Thyroid gland (tissue), 4 donors: ENCODE data around the gene TOGARAM2. TPM values are rescaled to one million over a fixed set of nuclear protein-coding genes. Genes with fewer than 3 reads are reported as not detected.

Experiments
- DNase-seq, 2 donors: peaks; one replicate each; pipeline ENCODE4 v3.0.0-alpha.2; 2019
- H3K27ac ChIP-seq, 3 donors: fragments of 200-600 bp; sonication (generic); 1 replicate in 2 of 3; 2 replicates in 1 of 3; pipeline ENCODE4 v1.5.1; 2016 to 2019; ENCODE audit warnings: mild to moderate bottlenecking in 1 of 3, moderate library complexity in 1 of 3
- H3K27me3 ChIP-seq: fragments of 200-600 bp; sonication (generic); one replicate; pipeline ENCODE4 v1.5.1; 2019
- H3K36me3 ChIP-seq, 2 donors: fragments of 200-600 bp; sonication (generic); one replicate each; pipeline ENCODE4 v1.5.1; 2016 to 2019
- H3K4me1 ChIP-seq, 2 donors: fragments of 200-600 bp; sonication (generic); one replicate each; pipeline ENCODE4 v1.5.1; 2017 to 2019
- H3K4me3 ChIP-seq, 3 donors: fragments of 200-600 bp; sonication (generic); replicated peaks in 1 of 3; 1 replicate in 2 of 3; 2 replicates in 1 of 3; pipeline ENCODE4 v1.5.1; 2016; ENCODE audit warnings: mild to moderate bottlenecking in 1 of 3
- H3K9me3 ChIP-seq: fragments of 200-600 bp; sonication (generic); one replicate; pipeline ENCODE4 v1.5.1; 2017
- POLR2A ChIP-seq, 2 donors: fragments of 450-650 bp; IDR thresholded peaks; one replicate each; pipeline ENCODE4 v1.6.1; 2017; ENCODE audit warnings: antibody characterized with exemption in 2 of 2, mild to moderate bottlenecking in 2 of 2, moderate library complexity in 1 of 2
- WGBS, 2 donors: methylation state at CpG; one replicate each; pipeline ENCODE4 v1.1.5; 2017; 5-methylcytosine and 5-hydroxymethylcytosine counted together
- intact Hi-C: fragments of 100-400 bp; cut with DNase I; formaldehyde crosslinking; loops from one replicate; pipeline ENCODE4 v1.15.1; 2023
- total RNA-seq, 4 donors: library from RNA; depleted of rRNA; stranded (reverse); fragments of >200 nt; gene quantifications; one replicate each; pipeline ENCODE4 v1.2.3, GENCODE V29; 2016
- TF ChIP-seq, protein P1 (sequence below), 6 experiments: fragments of 200-600 bp in 3 of 6; fragments of 450-650 bp in 3 of 6; sonication (generic) in 3 of 6; IDR thresholded peaks; one replicate each; pipeline ENCODE4 v1.5.1; 2016 to 2019; ENCODE audit warnings: antibody characterized with exemption in 6 of 6, mild to moderate bottlenecking in 2 of 6, inconsistent platforms in 1 of 6, moderate library complexity in 1 of 6

Gene TOGARAM2
- total RNA-seq, 4 donors from 2014 or later: under 0.01 to 0.78 (median 0.35) TPM

GRCh38 chr2:29033172-29033571 lies 52.1 kb downstream of the TOGARAM2 start:
- intact Hi-C loops: no loop called here
- DNase-seq: peak; percentile 14 to 25
- H3K27ac ChIP-seq: no peak overlapping the region
- no peaks in the 10 kb centered on the region for H3K9me3 ChIP-seq
- no peaks in the 10 kb centered on the region for H3K27me3 ChIP-seq
- TF ChIP-seq POLR2A (IDR thresholded peaks at IDR 0.05): no peak
- TF ChIP-seq, protein P1, sequence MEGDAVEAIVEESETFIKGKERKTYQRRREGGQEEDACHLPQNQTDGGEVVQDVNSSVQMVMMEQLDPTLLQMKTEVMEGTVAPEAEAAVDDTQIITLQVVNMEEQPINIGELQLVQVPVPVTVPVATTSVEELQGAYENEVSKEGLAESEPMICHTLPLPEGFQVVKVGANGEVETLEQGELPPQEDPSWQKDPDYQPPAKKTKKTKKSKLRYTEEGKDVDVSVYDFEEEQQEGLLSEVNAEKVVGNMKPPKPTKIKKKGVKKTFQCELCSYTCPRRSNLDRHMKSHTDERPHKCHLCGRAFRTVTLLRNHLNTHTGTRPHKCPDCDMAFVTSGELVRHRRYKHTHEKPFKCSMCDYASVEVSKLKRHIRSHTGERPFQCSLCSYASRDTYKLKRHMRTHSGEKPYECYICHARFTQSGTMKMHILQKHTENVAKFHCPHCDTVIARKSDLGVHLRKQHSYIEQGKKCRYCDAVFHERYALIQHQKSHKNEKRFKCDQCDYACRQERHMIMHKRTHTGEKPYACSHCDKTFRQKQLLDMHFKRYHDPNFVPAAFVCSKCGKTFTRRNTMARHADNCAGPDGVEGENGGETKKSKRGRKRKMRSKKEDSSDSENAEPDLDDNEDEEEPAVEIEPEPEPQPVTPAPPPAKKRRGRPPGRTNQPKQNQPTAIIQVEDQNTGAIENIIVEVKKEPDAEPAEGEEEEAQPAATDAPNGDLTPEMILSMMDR (IDR thresholded peaks at IDR 0.05): no peak
- WGBS, 2 donors: 26 to 57% methylated on average over 2 of the region's 2 CpGs
- H3K4me1 ChIP-seq: peaks cover 3 to 12% of the 10 kb centered on the region in 2 donors
- H3K36me3 ChIP-seq: no peaks in the 10 kb centered on the region
- H3K4me3 ChIP-seq: no peak overlapping the region

GRCh38 chr2:29033656-29034055 lies 52.6 kb downstream of the TOGARAM2 start:
- intact Hi-C loops: no loop called here
- no peak for DNase-seq
- TF ChIP-seq, protein P1 (IDR thresholded peaks at IDR 0.05): no peak
- TF ChIP-seq POLR2A (IDR thresholded peaks at IDR 0.05): no peak
- no peaks in the 10 kb centered on the region for H3K9me3 ChIP-seq
- H3K36me3 ChIP-seq: no peaks in the 10 kb centered on the region
- 71 to 82% methylated on average over 6 of the region's 6 CpGs for WGBS, 2 donors
- H3K27me3 ChIP-seq: no peaks in the 10 kb centered on the region
- peaks cover 3 to 12% of the 10 kb centered on the region in 2 donors for H3K4me1 ChIP-seq
- H3K27ac ChIP-seq: no peak overlapping the region
- no peak overlapping the region for H3K4me3 ChIP-seq

DNA sequence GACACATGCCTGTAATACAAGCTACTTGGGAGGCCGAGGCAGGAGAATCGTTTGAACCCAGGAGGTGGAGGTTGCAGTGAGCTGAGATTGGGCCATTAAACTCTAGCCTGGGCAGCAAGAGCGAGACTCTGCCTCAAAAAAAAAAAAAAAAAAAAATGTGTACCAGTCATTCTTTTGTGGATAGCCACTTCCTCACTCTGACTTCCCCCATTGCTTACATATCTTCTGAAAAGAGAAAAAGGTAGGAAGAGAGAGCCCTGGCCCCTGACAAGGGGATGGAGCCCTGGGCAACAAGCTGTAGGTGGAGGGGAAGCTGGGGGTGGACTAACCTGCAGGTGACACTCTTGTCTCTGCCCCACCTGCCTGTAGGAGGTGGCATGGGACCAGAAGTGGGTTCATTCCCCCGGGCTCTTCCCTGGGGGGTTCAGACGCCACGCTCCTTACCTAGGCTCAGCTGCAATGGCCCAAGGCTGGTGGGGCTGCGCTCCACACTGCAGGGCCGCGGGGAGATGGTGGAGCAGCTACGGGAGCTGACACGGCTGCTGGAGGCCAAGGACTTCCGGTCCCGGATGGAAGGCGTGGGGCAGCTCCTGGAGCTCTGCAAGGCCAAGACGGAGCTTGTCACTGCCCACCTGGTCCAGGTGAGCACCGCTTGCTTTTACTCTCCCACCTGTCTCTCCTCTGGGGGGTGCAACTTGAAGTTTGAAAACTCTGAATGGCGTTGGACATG lies 54.1 kb downstream of the TOGARAM2 start:
- Histone ChIP-seq H3K36me3 (no peaks in the 10 kb centered on the region), H3K27me3 (no peaks in the 10 kb centered on the region), H3K4me1 (peaks cover 3 to 12% of the 10 kb centered on the region in 2 donors), H3K27ac (no peak overlapping the region), H3K9me3 (no peaks in the 10 kb centered on the region), H3K4me3 (no peak overlapping the region)
- WGBS, 2 donors: 94 to 96% methylated on average over 12 to 17 of the region's 17 CpGs
- no peak for DNase-seq
- intact Hi-C loops: no loop called here
- TF ChIP-seq POLR2A (IDR thresholded peaks at IDR 0.05): no peak
- TF ChIP-seq, protein P1 (IDR thresholded peaks at IDR 0.05): no peak

GRCh38 chr2:29039718-29040480 lies 58.8 kb downstream of the TOGARAM2 start:
- TF ChIP-seq, protein P1 (IDR thresholded peaks at IDR 0.05): no peak
- TF ChIP-seq POLR2A (IDR thresholded peaks at IDR 0.05): no peak
- no peaks in the 10 kb centered on the region for H3K27me3 ChIP-seq
- H3K27ac ChIP-seq: no peak overlapping the region
- no peaks in the 10 kb centered on the region for H3K4me1 ChIP-seq
- intact Hi-C loops: no loop called here
- H3K4me3 ChIP-seq: no peak overlapping the region
- no peaks in the 10 kb centered on the region for H3K9me3 ChIP-seq
- DNase-seq: no peak
- H3K36me3 ChIP-seq: no peaks in the 10 kb centered on the region
- 79 to 81% methylated on average over 4 of the region's 4 CpGs for WGBS, 2 donors

DNA sequence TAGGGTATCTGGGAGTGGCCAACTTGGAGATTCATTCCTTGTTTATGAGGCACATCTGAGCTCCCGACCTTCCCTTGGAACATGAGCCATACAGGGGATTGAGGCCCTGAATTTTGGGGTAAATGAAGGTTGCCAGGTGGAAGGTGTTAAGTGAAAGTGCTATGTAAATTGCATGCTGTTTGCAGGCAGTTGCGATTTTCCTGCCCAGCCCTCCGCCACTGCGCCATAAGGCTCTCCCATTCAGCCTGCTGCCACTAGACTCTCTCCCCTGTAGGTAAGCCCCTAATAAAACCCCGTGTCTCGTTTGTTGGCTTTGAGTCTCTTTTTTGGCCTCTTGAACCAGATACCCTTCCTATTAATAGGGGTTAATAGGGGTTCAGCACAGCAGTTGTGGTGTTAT lies 59.5 kb downstream of the TOGARAM2 start:
- intact Hi-C loops: no loop called here
- TF ChIP-seq POLR2A (IDR thresholded peaks at IDR 0.05): no peak
- TF ChIP-seq, protein P1 (IDR thresholded peaks at IDR 0.05): no peak
- no peaks in the 10 kb centered on the region for H3K4me1 ChIP-seq

More for the DNA sequence above, 59.5 kb downstream of the TOGARAM2 start:
- no peak for DNase-seq
- 79 to 85% methylated on average over 6 of the region's 6 CpGs for WGBS, 2 donors
- Histone ChIP-seq H3K27me3 (no peaks in the 10 kb centered on the region), H3K4me3 (no peak overlapping the region), H3K36me3 (no peaks in the 10 kb centered on the region), H3K27ac (no peak overlapping the region), H3K9me3 (no peaks in the 10 kb centered on the region)
